Dedifferentiated amniotic fluid mesenchymal stem cell (primary cell): Measurements from ENCODE around the gene SHFL.
A peak's percentile ranks its signal among the peaks of the same experiment; 100 is the strongest.

ENCODE experiments used
- DNase-seq: peaks from one replicate; pipeline ENCODE4 v3.0.0-alpha.2; 2016; ENCODE audit errors: extremely low spot score

SHFL gene

DNA sequence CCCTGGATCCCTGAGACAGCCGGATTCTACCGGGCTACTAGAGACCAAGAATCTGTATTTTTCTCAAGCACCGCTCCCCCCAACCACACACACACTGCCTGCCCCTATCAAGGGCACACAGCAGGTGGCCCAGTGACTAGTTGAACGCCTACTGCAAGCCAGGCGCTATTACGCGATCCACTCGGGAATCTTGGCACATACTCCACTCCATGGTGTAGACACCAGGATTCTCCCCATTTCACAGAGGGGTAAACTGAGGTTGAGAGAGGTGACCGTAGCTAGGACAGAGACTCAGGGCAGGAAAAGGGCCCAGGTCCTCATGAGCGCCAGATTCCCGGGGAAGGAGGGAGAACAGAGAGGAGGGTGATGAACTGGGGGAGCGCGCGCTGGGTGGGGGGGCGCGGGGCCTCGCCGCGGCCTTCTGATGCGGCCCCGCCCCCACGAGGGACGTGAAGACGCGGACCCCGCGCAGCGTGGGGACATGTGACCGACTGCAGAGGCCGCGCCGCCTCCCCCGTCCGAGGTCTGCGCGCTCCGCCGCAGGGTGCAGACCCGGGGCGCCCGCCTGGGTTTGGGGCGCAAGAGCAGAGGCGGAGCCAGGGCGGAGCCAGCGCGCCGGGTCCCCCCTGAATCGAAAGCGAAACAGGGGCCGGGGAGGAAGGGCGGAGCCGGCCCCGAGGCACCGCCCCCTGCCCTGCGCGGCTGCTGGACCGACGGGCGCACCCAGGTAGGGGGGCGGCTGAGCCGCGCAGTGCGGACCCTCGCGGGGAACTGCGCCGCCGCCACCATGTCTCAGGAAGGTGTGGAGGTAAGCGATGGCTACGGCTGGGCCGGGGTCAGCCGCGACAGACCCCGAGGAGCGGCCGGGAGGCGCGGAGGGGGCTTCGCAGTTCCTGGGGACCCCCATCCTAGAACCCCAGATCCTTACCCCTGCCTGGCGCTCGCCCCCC, at the start of gene SHFL:
TSS of gene SHFL (plus strand) at position 677 of the 950 bp plus-strand sequence. CDS start at position 788, 111 bp downstream.
- DNase-seq = peak; percentile 31

DNA sequence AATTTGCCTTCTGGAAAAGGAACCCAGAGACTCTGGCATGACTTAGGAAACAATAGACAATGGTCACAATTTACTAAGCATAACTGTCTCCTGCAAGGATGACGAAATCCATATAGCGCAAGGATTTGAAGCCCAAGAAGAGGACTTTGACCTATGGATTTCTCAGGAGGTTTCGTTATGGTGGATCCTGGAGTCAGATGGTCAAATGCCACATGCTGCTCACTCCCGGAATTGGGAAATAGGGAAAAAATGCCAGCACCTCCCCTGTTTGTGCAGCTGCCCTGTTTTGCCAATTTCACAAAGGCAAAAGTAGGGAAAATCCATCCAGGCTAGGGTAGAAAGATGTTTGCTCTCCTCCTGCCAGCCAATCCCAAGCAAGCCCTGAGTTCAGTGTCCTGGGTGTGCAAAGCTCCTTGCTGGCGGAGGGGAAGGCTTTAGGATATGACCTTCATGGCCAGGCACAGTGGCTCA, 49.5 kb upstream of the SHFL start:
- DNase-seq = no peak

DNA sequence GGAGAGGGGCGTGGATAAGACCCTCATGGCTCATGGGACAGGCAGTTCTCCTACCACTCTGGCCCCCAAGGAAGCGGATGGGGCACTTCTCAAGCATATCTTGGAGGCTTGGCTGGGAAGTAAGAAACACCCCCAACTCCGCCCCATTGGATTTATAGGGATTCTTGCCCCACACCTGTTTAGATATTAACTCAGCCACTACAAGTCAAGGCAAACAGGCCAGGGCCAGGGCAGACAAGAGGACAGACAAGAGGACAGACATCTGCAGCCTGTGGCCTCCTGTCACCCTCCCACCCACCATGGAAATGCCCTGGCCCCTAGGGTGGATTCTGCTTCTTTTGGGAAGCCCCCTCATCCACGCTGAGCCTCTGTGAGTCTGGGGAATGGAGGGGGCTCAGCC, 48.8 kb upstream of the SHFL start:
- DNase-seq = no peak

DNA sequence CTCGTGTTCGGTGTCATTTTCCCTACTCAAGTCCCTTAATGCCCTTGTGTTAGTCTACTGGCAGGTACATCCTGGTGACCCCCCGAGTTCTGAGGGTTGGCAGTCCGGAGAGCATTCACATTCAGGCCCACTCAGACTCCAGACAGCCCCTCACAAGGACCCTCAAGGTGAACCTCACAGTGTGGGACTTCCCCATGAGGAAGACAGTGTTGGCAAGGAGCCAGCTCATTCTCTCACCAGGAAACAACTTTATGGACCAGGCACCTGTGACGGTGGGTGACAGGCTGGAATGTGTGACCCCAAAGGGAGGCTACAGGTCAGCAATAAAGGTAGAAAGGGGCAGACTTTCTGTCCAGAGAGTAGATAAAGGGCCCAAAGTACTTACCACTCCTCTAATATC, 48.3 kb upstream of the SHFL start:
- DNase-seq = no peak

DNA sequence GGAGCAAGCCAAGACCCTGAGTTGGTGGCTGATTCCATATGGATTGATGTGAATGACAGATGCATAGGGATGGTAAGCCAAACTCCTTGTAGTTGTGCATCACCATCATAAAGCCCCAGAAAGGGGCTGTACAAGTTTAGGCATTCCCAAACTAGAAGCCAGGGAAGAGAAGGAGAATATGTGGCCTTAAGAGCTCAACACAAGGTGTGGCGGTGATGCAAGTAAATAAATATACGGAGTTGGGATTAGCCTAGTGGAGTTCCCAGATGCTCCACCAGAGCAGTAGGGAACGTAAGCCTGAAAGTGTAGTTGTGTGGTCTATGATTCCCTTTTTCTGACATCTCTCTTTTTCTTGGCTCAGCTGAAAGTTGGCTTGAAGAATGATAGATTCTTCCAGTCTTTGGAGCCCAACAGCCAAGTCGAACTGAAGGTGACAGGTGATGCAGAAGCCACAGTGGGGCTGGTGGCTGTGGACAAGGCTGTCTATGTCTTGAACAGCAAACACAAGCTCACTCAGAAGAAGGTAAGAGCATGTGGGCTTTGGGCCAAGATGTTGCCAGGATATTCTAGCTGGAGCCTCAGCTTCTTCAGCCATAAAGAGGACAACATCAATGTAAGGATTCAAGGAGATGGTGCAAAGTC, 42.7 kb upstream of the SHFL start:
- no peak for DNase-seq

DNA sequence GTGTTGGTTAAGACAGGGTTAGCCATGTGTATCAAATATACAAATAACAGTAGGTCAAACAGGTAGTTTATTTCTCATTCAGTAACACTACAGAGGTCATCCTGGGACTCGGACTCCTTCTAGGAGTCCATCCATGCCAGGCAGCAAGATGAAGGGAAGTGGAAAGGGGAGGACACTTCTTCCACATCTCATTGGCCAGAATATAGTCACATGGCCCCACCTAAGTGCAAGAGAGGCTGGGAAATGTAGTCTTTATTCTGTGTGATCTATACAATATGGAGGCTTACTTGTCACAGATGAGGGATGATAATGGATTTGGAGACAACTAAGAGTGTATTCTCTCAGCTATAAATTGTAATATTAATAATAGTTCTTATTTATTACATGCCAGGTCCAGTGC, 41.7 kb upstream of the SHFL start:
- no peak for DNase-seq

DNA sequence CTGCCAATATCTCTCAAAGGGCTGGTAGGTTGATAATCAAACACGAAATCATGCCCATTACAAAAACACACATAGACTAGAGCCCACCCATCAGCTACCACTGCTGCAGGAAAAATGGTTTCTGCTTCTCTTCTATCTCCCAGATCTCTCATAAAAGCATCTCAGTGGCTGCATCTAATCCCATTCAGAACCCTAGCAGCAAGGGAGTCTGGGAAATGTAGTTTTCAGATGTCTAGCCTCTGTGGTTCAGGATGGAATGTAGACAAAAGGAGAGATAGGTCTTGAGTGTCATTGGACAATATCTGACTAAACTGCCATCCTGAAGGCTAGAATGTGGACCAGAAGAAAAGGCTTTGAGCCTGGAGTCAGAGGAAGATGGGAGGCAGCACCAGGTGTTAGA, 40.7 kb upstream of the SHFL start:
- DNase-seq = no peak

DNA sequence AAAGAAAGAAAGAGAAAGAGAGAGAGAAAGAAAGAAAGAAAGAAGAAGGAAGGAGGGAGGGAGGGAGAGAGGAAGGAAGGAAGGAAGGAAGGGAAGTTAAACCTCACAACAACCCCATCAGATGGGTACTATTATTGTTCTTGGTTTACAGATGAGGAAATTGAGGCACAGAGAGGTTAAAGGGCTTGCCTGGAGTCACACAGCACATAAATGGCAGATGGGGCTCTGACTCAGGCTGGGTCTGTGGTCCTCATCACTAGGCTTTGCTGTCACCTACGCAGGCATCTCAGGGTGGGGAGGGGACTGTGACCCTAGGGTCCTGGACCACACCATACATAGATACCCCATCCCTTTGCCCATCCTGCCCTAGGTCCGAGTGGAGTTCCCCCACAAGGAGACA, 36.5 kb upstream of the SHFL start:
- no peak for DNase-seq

DNA sequence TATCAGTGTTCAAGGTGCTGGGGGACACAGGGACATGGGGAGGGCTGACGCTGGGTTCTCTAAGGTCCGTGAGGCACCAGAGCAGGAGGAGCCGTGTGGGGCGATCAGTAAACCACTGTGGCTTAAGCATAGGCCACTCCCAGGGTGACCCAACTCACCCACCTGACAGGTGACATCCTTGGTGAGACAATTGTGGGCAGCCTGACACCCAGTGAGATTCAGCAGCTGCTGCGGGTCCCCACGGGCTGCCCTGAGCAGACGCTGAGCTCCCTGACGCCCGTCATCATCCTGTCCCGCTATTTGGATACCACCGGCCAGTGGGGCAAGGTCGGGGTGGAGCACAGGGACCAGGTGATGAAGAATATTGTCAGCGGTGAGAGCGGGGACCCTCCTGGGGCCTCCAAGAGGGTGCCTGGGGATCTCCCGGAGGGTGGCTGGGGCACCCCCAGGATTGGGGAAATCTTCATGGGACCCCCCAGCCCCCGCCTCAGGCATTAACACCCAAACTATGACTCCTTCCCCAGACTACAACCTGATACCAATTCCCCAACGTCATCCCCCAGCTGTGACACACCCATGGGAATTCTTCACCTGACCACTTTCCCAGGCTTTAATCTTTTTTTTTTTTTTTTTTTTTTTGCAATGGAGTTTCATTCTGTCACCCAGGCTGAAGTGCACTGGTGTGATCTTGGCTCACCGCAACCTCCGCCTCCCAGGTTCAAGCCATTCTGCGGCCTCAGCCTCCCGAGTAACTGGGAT, 33.3 kb upstream of the SHFL start:
- DNase-seq = no peak

DNA sequence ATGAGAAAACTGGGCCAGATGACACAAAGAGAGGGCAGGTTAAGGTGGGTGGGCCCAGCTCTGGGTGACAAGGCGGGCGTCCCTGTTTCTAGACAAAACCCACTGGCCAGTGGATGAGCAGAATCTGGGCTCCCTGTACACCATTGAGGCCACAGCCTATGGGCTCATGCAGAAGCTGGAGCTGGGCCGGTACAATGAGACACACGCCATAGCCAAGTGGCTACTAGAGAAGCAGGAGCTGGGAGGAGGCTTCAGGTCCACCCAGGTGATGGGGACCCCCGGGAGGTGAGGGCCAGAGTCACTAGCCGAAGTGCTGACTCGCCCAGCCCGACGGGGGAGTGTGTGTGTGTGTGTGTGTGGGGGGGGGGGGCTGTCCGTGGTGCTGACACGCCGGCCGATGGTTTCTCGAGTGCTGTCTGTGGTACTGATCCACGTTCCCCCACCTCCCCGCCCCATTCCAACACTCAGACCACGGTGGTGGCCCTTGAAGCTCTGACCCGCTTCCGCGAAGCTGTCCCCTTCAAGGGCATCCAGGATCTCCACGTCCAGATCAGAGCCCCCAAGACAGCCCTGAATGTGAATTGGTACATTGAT, 24.3 kb upstream of the SHFL start:
- no peak for DNase-seq

DNA sequence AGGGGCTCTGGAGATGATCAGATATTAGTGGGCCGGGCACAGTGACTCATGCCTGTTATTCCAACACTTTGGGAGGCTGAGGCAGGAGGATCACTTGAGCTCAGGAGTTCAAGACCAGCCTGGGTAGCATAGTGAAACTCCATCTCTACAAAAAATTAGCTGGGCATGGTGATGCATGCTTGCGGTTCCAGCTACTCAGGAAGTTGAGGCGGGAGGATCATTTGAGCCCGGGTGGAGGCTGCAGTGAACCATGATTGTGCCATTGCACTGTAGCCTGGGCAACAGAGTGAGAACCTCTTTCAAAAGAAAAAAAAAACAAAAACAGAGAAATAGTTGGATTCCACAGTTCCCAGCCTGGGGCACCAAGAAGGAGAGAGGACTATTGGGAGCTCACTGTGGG, 17.9 kb upstream of the SHFL start:
- no peak for DNase-seq

DNA sequence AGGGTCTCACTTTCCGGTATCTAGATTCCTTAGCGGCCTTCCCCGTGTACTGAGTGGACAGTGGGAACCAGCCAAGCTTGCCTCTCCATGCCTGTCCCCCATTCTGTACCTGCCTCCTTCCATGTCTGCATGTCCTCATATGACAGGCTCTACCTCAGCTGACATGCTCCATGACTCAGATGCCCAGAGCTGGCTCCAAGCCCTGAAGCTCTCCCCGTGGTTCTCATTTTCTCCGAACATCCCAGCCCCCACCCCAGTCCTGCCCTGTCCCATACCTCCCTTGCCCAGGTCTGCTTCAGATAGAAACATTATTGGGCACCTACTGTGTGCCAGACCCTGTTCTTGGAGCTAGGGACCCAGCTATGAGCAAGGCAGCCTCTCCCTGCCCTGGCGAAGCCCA, 17.1 kb upstream of the SHFL start:
- no peak for DNase-seq

DNA sequence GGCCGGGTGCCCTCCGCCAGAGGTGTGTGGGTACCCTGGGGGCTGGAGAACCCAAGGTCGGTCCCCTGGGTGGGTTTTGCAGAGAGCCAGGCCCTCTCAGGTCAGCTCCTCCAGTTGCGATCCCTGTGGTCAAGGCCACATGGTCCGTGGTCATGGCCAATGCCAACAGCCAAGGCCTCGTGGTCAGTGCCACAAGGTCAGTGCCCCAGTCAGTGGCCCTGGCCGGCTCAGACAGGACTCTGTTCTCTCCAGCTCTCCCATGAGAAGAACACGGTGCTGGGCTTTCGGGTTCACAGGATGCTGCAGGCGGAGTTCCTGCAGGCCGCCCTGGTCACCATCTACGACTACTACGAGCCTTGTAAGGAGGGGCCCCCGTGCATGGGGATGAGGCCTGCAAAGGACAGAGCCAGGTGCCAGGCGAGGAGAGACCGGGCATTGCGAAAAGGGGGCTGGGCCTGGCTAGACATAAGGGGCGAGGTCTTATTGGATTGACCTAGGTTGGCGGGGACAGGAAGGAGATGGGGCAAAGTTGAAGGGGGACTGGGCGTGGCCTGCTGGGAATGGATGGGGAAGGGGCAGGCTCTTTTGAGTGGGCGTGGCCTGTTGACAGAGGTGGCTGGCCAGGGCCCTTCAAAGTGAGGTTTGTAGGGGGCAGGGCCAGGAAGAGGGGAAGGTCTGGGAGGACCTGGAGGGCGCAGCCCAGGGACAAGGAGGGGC, 15.2 kb upstream of the SHFL start:
- DNase-seq = no peak

DNA sequence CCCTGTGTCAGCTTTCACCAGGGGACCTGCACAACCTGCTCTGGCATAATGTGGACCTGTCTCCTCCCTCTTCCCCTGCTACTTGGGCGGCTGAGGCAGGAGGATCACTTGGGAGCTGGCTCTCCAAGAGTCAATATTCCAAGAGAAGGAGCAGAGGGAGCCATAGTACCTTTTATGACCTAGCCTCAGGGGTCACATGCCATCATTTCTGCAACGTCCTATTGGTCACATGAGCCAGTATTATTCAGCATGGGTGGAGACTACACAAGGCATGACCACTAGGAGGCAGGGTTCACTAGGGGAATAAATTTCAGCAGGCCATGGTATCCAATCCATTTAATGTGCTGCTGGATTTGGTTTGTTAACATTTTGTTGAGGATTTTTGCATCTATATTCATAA, 12.0 kb upstream of the SHFL start:
- no peak for DNase-seq

DNA sequence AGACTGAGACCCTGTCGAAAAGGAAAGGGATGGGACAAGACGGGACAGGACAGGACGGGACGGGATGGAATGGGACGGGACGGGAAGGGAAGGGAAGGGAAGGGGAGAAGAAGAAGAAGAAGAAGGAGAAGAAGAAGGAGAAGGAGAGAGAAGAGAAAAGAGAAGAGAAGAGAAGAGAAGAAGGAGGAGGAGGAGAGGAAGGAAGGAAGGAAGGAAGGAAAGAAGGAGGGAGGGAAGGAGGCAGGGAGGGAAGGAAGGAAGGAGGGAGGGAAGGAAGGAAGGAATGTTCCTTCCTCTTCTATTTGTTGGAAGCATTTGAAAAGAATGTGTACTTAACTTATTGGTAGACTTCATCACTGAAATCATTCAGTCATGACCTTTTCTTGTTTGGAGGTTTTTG, 9.6 kb upstream of the SHFL start:
- no peak for DNase-seq

DNA sequence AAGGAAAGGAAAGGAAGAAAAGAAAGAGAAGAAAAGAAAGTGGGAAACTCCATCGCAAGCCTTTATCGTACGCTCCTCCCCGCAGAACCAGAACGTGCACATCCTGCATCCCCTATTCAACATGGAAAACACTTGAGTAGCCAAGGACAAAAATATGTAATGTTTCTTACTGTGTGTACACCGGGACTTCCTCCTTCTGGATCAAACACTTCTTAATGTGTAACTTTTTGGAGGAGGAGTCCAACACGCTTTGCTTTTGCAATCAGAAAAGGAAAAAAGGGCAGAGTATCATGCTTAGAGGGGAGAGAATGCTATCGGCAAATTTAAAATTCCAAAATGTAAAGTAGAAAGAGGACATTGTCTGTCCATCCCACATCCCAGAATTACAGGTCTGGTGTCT, 7.8 kb upstream of the SHFL start:
- DNase-seq = no peak

DNA sequence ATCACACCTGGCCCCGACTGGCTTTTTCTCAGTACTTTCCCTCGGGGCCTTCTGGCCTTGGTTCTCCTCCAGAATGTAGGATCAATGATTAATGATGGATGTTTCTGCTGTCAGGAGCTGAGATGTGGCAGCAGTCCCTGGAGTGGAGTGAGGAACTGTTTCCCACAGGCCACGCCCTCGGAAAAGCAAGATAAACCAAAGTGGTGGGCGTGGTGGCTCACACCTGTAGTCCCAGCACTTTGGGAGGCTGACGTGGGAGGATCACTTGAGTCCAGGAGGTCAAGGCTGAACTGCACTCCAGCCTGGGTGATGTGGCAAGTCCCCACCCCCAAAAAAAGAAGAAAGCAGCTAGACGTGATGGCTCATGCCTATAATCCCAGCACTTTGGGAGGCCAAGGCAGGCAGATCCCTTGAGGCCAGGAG, 7.1 kb upstream of the SHFL start:
- DNase-seq = no peak

DNA sequence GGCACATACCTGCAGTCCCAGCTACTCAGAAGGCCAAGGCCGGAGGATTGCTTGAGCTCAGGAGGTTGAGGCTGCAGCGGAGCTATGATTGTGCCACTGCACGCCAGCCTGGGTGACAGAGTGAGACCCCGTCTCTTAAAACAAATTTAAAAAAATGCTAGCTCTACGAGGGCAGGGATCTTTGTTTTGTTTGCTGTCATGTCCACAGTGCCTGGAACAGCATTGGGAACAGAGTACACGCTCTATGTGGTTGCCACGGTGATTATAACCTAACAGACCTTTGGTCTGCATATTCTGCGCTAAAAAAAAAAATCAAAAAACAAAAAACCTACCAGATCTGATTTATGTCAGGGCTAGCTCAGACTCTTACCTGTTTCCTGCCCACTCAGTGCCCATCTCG, 2.2 kb upstream of the SHFL start:
- no peak for DNase-seq

DNA sequence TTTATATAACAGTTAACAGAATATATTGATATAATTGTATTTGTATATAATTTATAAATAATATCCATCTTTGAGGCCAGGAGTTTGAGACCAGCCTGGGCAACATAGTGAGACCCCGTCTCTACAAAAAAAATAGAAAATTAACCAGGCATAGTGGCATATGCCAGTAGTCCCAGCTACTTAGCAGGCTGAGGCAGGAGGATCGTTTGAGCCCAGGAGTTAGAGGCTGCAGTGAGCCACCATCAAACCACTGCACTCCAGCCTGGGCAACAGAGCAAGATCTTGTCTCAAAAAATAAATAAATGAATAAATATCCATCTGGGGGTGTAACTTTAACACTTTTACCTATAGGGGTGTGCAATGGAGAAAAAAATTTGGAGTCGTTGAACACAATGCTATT, 1.3 kb upstream of the SHFL start:
- no peak for DNase-seq

DNA sequence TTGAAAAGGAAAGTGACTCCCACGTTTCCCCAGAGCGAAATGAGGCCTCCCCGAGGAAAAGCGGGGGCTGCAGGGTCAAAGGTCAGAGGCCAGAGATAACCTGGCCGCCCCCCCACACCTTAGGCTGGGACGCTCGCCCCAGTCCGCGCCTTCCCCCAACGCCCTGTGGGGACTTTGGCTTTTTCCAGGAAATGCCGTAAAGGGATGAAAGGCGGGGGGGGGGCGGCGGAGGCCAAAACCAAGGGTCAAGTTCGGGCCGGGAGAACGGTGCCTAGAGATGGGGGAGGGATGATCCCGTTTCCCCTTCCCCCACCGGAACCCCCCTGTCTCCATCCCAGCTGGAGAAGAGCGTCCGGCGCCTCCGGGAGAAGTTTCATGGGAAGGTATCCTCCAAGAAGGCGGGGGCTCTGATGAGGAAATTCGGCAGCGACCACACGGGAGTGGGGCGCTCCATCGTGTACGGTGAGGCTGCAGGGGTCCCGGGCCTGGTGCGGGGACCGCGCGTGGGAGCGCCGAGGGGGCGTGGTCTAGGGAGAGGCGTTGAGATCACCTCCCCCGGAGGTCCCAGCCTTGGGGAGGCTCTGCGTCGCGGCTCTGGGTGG, 575 bp downstream of the SHFL start:
- DNase-seq = no peak
